GM19324 (cell line): ENCODE results near the gene SLC15A3.

Source experiments
- ATAC-seq: cut with Tn5 transposase; IDR thresholded peaks from one replicate; pipeline ENCODE4 v1.9.1; 2021; ENCODE audit warnings: mild to moderate bottlenecking, moderate library complexity; ENCODE audit not compliant: unreplicated experiment, low FRiP score

The SLC15A3 gene

GRCh38 chr11:60899046-60899936, 52.7 kb downstream of the SLC15A3 start:
- ATAC-seq, result no peak

- no peak for ATAC-seq
These were observed 54.5 kb downstream of the SLC15A3 start for GRCh38 chr11:60897496-60897895.

- no peak for ATAC-seq
These were observed 56.3 kb downstream of the SLC15A3 start for GRCh38 chr11:60895687-60896086.

GRCh38 chr11:60891103-60891741, 60.8 kb downstream of the SLC15A3 start:
- ATAC-seq, result no peak

- no peak for ATAC-seq
These were observed 61.3 kb downstream of the SLC15A3 start for GRCh38 chr11:60890696-60891095.

GRCh38 chr11:60889869-60890311, 62.1 kb downstream of the SLC15A3 start:
- no peak for ATAC-seq

GRCh38 chr11:60887556-60887955, 64.4 kb downstream of the SLC15A3 start:
- no peak for ATAC-seq
